ENCODE data around the gene GLRX. TPM values are rescaled to one million over a fixed set of nuclear protein-coding genes. Genes with fewer than 3 reads are reported as not detected.
"Not testable (repeated sequence)": the region's sequence is repeated elsewhere in the genome, so short reads cannot be mapped to it uniquely, and the experiment has no call there.

GLRX gene
- polyA plus RNA-seq, 1 of the 3 experiments (the other 2 are of a cell fraction), result 40.0 TPM

GRCh38 chr5:95816341-95816740, 6.2 kb downstream of the GLRX start (continued):
- no peak for TF ChIP-seq PBX3 (IDR thresholded peaks at IDR 0.05)

GRCh38 chr5:95815155-95815729, 7.3 kb downstream of the GLRX start:
- Histone ChIP-seq H4K20me1 (ENCODE audit: insufficient read depth) (no peaks in the 10 kb centered on the region), H3K27me3 (ENCODE audit: insufficient read depth) (no peaks in the 10 kb centered on the region), H3K4me1 (ENCODE audit: control insufficient read depth in 1 of 2, insufficient read depth in 2 of 2, low read depth in 1 of 2, low read length in 1 of 2) (peaks cover 0 to 8% of the 10 kb centered on the region in 2 experiments; a peak in 2 of 4 replicates), H3K4me3 (ENCODE audit: low read depth in 2 of 2, low read length in 1 of 2) (no peak overlapping the region), H3K9ac (no peak overlapping the region), H3K27ac (ENCODE audit: low read depth in 2 of 2, low read length in 1 of 2) (no peak overlapping the region), H3F3A (replicated peaks; ENCODE audit: insufficient read depth) (no peaks in the 10 kb centered on the region), H3K9me3 (no peaks in the 10 kb centered on the region), H3K4me2 (no peak overlapping the region), H3K9me2 (no peaks in the 10 kb centered on the region), H3K79me2 (ENCODE audit: insufficient read depth) (no peaks in the 10 kb centered on the region), H3K36me3 (replicated peaks in 1 of 2; ENCODE audit: control insufficient read depth in 1 of 2, insufficient read depth in 2 of 2, low read length in 1 of 2) (peaks cover 2 to 5% of the 10 kb centered on the region in 2 experiments), H2AFZ (ENCODE audit: low read depth) (no peak overlapping the region)
- ChIA-PET CTCF (interaction anchor here (1.1 to 2.7 kb wide), 3 partner anchors 20 to 34 kb away, joined by 3 to 14 read pairs (median 4); no protein-coding TSS in a partner anchor), POLR2A (no interaction called here)
- WGBS (ENCODE audit: low lambda C conversion rate), result 98% methylated on average over 4 of the region's 4 CpGs
- DNase-seq, result no peak
- TF ChIP-seq MXI1 (IDR thresholded peaks at IDR 0.05; ENCODE audit: low read depth, low read length), result no peak
- TF ChIP-seq GATA2 (CRISPR knock-in tag; IDR thresholded peaks at IDR 0.05), result no peak
- no peak for TF ChIP-seq EP300 (IDR thresholded peaks at IDR 0.05; ENCODE audit: borderline replicate concordance in 1 of 2, low read depth in 1 of 2, low read length in 1 of 2)
- TF ChIP-seq FOSL2 (IDR thresholded peaks at IDR 0.05; ENCODE audit: borderline replicate concordance, low read depth), result no peak
- no peak for TF ChIP-seq PBX3 (IDR thresholded peaks at IDR 0.05)
- TF ChIP-seq USF2 (IDR thresholded peaks at IDR 0.05; ENCODE audit: borderline replicate concordance, low read depth, low read length), result no peak
- TF ChIP-seq JUND (IDR thresholded peaks at IDR 0.05), result no peak
- no peak for TF ChIP-seq RXRA (IDR thresholded peaks at IDR 0.05; ENCODE audit: borderline replicate concordance, low read depth)
- no peak for TF ChIP-seq GABPA (IDR thresholded peaks at IDR 0.05; ENCODE audit: low read depth)
- TF ChIP-seq USF1 (IDR thresholded peaks at IDR 0.05; ENCODE audit: borderline replicate concordance, low read depth), result no peak
- no peak for TF ChIP-seq TAF1 (IDR thresholded peaks at IDR 0.05; ENCODE audit: borderline replicate concordance, low read depth, low read length)
- no peak for TF ChIP-seq SMC3 (IDR thresholded peaks at IDR 0.05; ENCODE audit: low read depth, low read length)
- TF ChIP-seq TEAD4 (IDR thresholded peaks at IDR 0.05; ENCODE audit: borderline replicate concordance, insufficient read depth), result no peak
- no peak for TF ChIP-seq ELF1 (IDR thresholded peaks at IDR 0.05)
- no peak for TF ChIP-seq YY1 (IDR thresholded peaks at IDR 0.05; ENCODE audit: low read depth)
- TF ChIP-seq RCOR1 (IDR thresholded peaks at IDR 0.05; ENCODE audit: low read length), result no peak
- TF ChIP-seq POLR2AphosphoS5 (IDR thresholded peaks at IDR 0.05; ENCODE audit: low read depth, low read length), result no peak
- no peak for TF ChIP-seq ZBTB33 (IDR thresholded peaks at IDR 0.05; ENCODE audit: borderline replicate concordance, low read depth)
- TF ChIP-seq NRF1 (IDR thresholded peaks at IDR 0.05; ENCODE audit: low read depth, low read length), result no peak
- no peak for TF ChIP-seq RFX5 (IDR thresholded peaks at IDR 0.05; ENCODE audit: low read length)

- H3K9ac ChIP-seq; H3K27ac ChIP-seq (ENCODE audit: low read depth in 2 of 2, low read length in 1 of 2); H2AFZ ChIP-seq (ENCODE audit: low read depth); H3K4me2 ChIP-seq; H3K9me3 ChIP-seq; H3K79me2 ChIP-seq (ENCODE audit: insufficient read depth); POLR2A ChIA-PET; H3K36me3 ChIP-seq (replicated peaks in 1 of 2; ENCODE audit: control insufficient read depth in 1 of 2, insufficient read depth in 2 of 2, low read length in 1 of 2); H3K4me3 ChIP-seq (ENCODE audit: low read depth in 2 of 2, low read length in 1 of 2); H3K9me2 ChIP-seq; H4K20me1 ChIP-seq (ENCODE audit: insufficient read depth); DNase-seq; H3F3A ChIP-seq (replicated peaks; ENCODE audit: insufficient read depth); H3K27me3 ChIP-seq (ENCODE audit: insufficient read depth): not testable (repeated sequence)
- 89% methylated on average over 8 of the region's 8 CpGs for WGBS (ENCODE audit: low lambda C conversion rate)
- CTCF ChIA-PET, result interaction anchor here (0.9 to 1.7 kb wide), 5 partner anchors 10 to 149 kb away, joined by 3 to 5 read pairs (median 4); partner anchors contain the start of gene GLRX
- peaks cover 8 to 18% of the 10 kb centered on the region in 2 experiments; a peak in 3 of 4 replicates for H3K4me1 ChIP-seq (ENCODE audit: control insufficient read depth in 1 of 2, insufficient read depth in 2 of 2, low read depth in 1 of 2, low read length in 1 of 2)
These were observed 9.5 kb downstream of the GLRX start for GRCh38 chr5:95813035-95813434.

Data from SK-N-SH (cell line).